ENCODE measurements around the gene ANGPTL5.

- TF ChIP-seq CTCF (IDR thresholded peaks at IDR 0.05; ENCODE audit: low read length) (no peak), EZH2 (IDR thresholded peaks at IDR 0.05; ENCODE audit: borderline replicate concordance, low read length) (no peak)
Observed at GRCh38 chr11:101940901-101941520, 24.7 kb upstream of the ANGPTL5 start.
